WTC11 (cell line): ENCODE results near the gene PIP4K2C. TPM values are rescaled to one million over a fixed set of nuclear protein-coding genes. Genes with fewer than 3 reads are reported as not detected.

Experiments
- ATAC-seq: fragments of 200-7000 bp; cut with Tn5 transposase; 2 replicates; pipeline ENCODE4 v1.10.0; 2021; ENCODE audit warnings: mild to moderate bottlenecking, moderate library complexity
- CTCF ChIA-PET: fragments of 300-600 bp; sonication (Branson Sonifier 250); formaldehyde crosslinking; loops from one replicate; lab custom pipeline; 2021; ENCODE audit warnings: antibody characterized with exemption; lab: Charles Lee
- POLR2A ChIA-PET: fragments of 350-600 bp; sonication (Branson Sonifier 250); formaldehyde crosslinking; loops from one replicate; lab custom pipeline; 2021; ENCODE audit warnings: antibody characterized with exemption; lab: Charles Lee
- DNase-seq: peaks from one replicate; pipeline ENCODE4 v3.0.0; 2021; ENCODE audit warnings: low spot score
- H3K27ac Mint-ChIP-seq: 2 replicates; pipeline ENCODE4 v1.8.0; 2021; ENCODE audit warnings: mixed read lengths
- H3K27me3 Mint-ChIP-seq: 2 replicates; pipeline ENCODE4 v1.8.0; 2021; ENCODE audit warnings: low read depth, mild to moderate bottlenecking, moderate library complexity, mixed read lengths
- H3K36me3 Mint-ChIP-seq: 2 replicates; pipeline ENCODE4 v1.8.0; 2021; ENCODE audit warnings: mixed read lengths
- H3K4me1 Mint-ChIP-seq: 2 replicates; pipeline ENCODE4 v1.8.0; 2022; ENCODE audit warnings: mixed read lengths
- H3K4me3 Mint-ChIP-seq: 2 replicates; pipeline ENCODE4 v1.8.0; 2021; ENCODE audit warnings: mild to moderate bottlenecking, moderate library complexity, mixed read lengths
- H3K9me3 Mint-ChIP-seq: 2 replicates; pipeline ENCODE4 v1.8.0; 2021; ENCODE audit warnings: mixed read lengths
- AFF4 ChIP-seq: sonication (generic); formaldehyde crosslinking; IDR thresholded peaks from 2 replicates; pipeline ENCODE4 v1.8.1; 2023; ENCODE audit warnings: mild to moderate bottlenecking, missing genetic modification reagents, borderline replicate concordance
- AR ChIP-seq: fragments of 250-450 bp; sonication (Bioruptor Pico); IDR thresholded peaks from 2 replicates; pipeline ENCODE4 v1.9.0; 2021; ENCODE audit warnings: mild to moderate bottlenecking
- CBFB ChIP-seq: sonication (generic); formaldehyde crosslinking; IDR thresholded peaks from 2 replicates; pipeline ENCODE4 v1.8.1; 2022; ENCODE audit warnings: mild to moderate bottlenecking, low read depth, missing genetic modification reagents
- ELF4 ChIP-seq: sonication (generic); formaldehyde crosslinking; IDR thresholded peaks from 2 replicates; pipeline ENCODE4 v1.8.1; 2022; ENCODE audit warnings: low read depth, mild to moderate bottlenecking, moderate library complexity, missing genetic modification reagents
- FOXP4 ChIP-seq: sonication (generic); formaldehyde crosslinking; IDR thresholded peaks from 2 replicates; pipeline ENCODE4 v1.8.0; 2022; ENCODE audit warnings: mild to moderate bottlenecking, missing genetic modification reagents
- GRHL2 ChIP-seq: fragments of 250-450 bp; sonication (Bioruptor Pico); IDR thresholded peaks from 2 replicates; pipeline ENCODE4 v1.8.0; 2022; ENCODE audit warnings: mild to moderate bottlenecking, moderate library complexity; ENCODE audit not compliant: insufficient replicate concordance, severe bottlenecking
- HMGXB4 ChIP-seq: sonication (generic); formaldehyde crosslinking; IDR thresholded peaks from 2 replicates; pipeline ENCODE4 v1.8.1; 2023; ENCODE audit warnings: mild to moderate bottlenecking, moderate library complexity, missing genetic modification reagents
- IRF2 ChIP-seq: sonication (generic); formaldehyde crosslinking; IDR thresholded peaks from 2 replicates; pipeline ENCODE4 v1.8.0; 2022; ENCODE audit warnings: low read depth, missing genetic modification reagents, borderline replicate concordance
- NFE2L1 ChIP-seq: sonication (generic); formaldehyde crosslinking; IDR thresholded peaks from 2 replicates; pipeline ENCODE4 v1.8.1; 2023; ENCODE audit warnings: missing genetic modification reagents
- RORB ChIP-seq: fragments of 250-450 bp; sonication (Bioruptor Pico); IDR thresholded peaks from 2 replicates; pipeline ENCODE4 v1.9.0; 2021; ENCODE audit warnings: mild to moderate bottlenecking
- SMAD3 ChIP-seq: sonication (generic); formaldehyde crosslinking; IDR thresholded peaks from 2 replicates; pipeline ENCODE4 v1.8.0; 2022; ENCODE audit warnings: missing genetic modification reagents, mild to moderate bottlenecking, borderline replicate concordance
- TEAD4 ChIP-seq: sonication (generic); formaldehyde crosslinking; IDR thresholded peaks from 2 replicates; pipeline ENCODE4 v1.8.0; 2022; ENCODE audit warnings: mild to moderate bottlenecking, missing genetic modification reagents
- ZBTB21 ChIP-seq: sonication (generic); formaldehyde crosslinking; IDR thresholded peaks from 2 replicates; pipeline ENCODE4 v1.8.1; 2023; ENCODE audit warnings: mild to moderate bottlenecking, missing genetic modification reagents, borderline replicate concordance
- ZNF532 ChIP-seq: fragments of 250-450 bp; sonication (Bioruptor Pico); IDR thresholded peaks from 2 replicates; pipeline ENCODE4 v1.9.0; 2021; ENCODE audit warnings: mild to moderate bottlenecking, borderline replicate concordance
- ZSCAN18 ChIP-seq: fragments of 250-450 bp; sonication (Bioruptor Pico); IDR thresholded peaks from 2 replicates; pipeline ENCODE4 v2.1.2; 2022; ENCODE audit warnings: mild to moderate bottlenecking, moderate library complexity
- total RNA-seq: library from RNA; stranded (reverse); gene quantifications from 3 replicates; pipeline ENCODE4 v1.2.3, GENCODE V29; 2021

PIP4K2C gene
- total RNA-seq, 1 experiment from 2014 or later, result 25.4 TPM

GRCh38 chr12:57606399-57606798 is 15.4 kb downstream of the PIP4K2C start:
- CTCF ChIA-PET, result interaction anchor here (1.5 to 5.4 kb wide), 3 partner anchors 14 to 23 kb away, joined by 10 to 34 read pairs (median 31); no protein-coding TSS in a partner anchor
- Mint-ChIP-seq H3K9me3 (no peaks in the 10 kb centered on the region), H3K27ac (no peak overlapping the region), H3K4me1 (peaks cover 38% of the 10 kb centered on the region), H3K4me3 (peak overlapping the region; percentile 25), H3K27me3 (peaks cover 8% of the 10 kb centered on the region), H3K36me3 (peaks cover 15% of the 10 kb centered on the region)
- no peak for ATAC-seq
- TF ChIP-seq HMGXB4 (CRISPR knock-in tag) (no peak), AR (CRISPR knock-in tag) (no peak), IRF2 (CRISPR knock-in tag) (no peak), AFF4 (CRISPR knock-in tag) (no peak), GRHL2 (CRISPR knock-in tag) (no peak)
- no peak for DNase-seq
- POLR2A ChIA-PET, result no interaction called here

- Mint-ChIP-seq H3K4me3 (peak overlapping the region; percentile 25; the same call in 1 of the 2 replicates), H3K27me3 (peaks cover 8% of the 10 kb centered on the region), H3K36me3 (peaks cover 11% of the 10 kb centered on the region), H3K4me1 (peaks cover 38% of the 10 kb centered on the region), H3K9me3 (no peaks in the 10 kb centered on the region), H3K27ac (no peak overlapping the region)
- DNase-seq, result no peak
- CTCF ChIA-PET, result interaction anchor here (5.0 to 5.4 kb wide), 2 partner anchors 14 to 23 kb away, joined by 31 to 34 read pairs; no protein-coding TSS in a partner anchor
- POLR2A ChIA-PET, result no interaction called here
- ATAC-seq, result no peak
- TF ChIP-seq TEAD4 (CRISPR knock-in tag), result no peak
- TF ChIP-seq ZBTB21 (CRISPR knock-in tag), result no peak
- no peak for TF ChIP-seq ZNF532 (CRISPR knock-in tag)
- no peak for TF ChIP-seq FOXP4
- TF ChIP-seq ELF4 (CRISPR knock-in tag), result no peak
- TF ChIP-seq ZSCAN18 (CRISPR knock-in tag), result no peak
- TF ChIP-seq SMAD3 (CRISPR knock-in tag), result no peak
- no peak for TF ChIP-seq CBFB (CRISPR knock-in tag)
- TF ChIP-seq NFE2L1, result no peak
- TF ChIP-seq HMGXB4 (CRISPR knock-in tag), result no peak
- TF ChIP-seq RORB (CRISPR knock-in tag), result no peak
These were observed 15.8 kb downstream of the PIP4K2C start for GRCh38 chr12:57606821-57607220.
